Measurements from ENCODE around the gene PNMA1.
"Not testable (repeated sequence)": the region's sequence is repeated elsewhere in the genome, so short reads cannot be mapped to it uniquely, and the experiment has no call there.

The PNMA1 gene

DNA sequence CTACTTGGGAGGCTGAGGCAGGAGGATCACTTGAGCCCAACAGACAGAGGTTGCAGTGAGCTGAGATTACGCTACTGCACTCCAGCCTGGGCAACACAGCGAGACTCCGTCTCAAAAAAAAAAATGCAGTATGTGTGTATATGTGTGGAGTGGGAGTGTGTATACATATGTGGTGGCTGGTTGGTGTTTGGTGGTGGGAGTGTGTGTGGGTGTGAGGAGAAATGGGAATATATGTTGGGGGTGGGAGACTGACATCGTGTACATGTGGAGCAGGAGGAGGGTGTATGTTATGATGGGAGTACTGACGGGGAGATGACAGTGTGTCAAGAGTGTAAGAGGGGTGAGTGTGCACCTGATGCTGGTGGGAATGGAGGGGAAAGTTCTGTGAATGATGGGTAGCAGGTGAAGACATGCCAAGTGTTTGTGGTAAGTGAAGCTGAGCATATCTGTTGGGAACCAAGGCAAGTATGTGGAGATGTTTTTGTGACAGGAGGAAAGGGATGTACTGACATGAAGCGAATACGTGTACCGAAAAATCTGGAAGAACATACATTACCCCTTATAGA lies 4.2 kb downstream of the PNMA1 start:
- no peak overlapping the region for H3K4me3 ChIP-seq (ENCODE audit: low read length)
- H2AFZ ChIP-seq (ENCODE audit: low read depth, low read length): no peak overlapping the region
- H3K4me2 ChIP-seq (ENCODE audit: low read length): no peak overlapping the region
- 0 out of 2 replicates have a peak, but pooled peaks cover 5% of the 10 kb centered on the region for H3K4me1 ChIP-seq (ENCODE audit: low read length)
- H3K9me3 ChIP-seq (ENCODE audit: insufficient read depth, low read length): no peaks in the 10 kb centered on the region
- no peak overlapping the region for H3K9ac ChIP-seq (ENCODE audit: low read length)
- no peak overlapping the region for H3K27ac ChIP-seq (ENCODE audit: low read length)
- H4K20me1 ChIP-seq (ENCODE audit: insufficient read depth, low read length): peaks cover 16% of the 10 kb centered on the region
- H3K36me3 ChIP-seq (replicated peaks; ENCODE audit: low read depth, low read length): peaks cover 9% of the 10 kb centered on the region
- no peaks in the 10 kb centered on the region for H3K27me3 ChIP-seq (ENCODE audit: low read depth, low read length)
- H3K79me2 ChIP-seq (ENCODE audit: low read length): no peaks in the 10 kb centered on the region
- TF ChIP-seq, protein P1, sequence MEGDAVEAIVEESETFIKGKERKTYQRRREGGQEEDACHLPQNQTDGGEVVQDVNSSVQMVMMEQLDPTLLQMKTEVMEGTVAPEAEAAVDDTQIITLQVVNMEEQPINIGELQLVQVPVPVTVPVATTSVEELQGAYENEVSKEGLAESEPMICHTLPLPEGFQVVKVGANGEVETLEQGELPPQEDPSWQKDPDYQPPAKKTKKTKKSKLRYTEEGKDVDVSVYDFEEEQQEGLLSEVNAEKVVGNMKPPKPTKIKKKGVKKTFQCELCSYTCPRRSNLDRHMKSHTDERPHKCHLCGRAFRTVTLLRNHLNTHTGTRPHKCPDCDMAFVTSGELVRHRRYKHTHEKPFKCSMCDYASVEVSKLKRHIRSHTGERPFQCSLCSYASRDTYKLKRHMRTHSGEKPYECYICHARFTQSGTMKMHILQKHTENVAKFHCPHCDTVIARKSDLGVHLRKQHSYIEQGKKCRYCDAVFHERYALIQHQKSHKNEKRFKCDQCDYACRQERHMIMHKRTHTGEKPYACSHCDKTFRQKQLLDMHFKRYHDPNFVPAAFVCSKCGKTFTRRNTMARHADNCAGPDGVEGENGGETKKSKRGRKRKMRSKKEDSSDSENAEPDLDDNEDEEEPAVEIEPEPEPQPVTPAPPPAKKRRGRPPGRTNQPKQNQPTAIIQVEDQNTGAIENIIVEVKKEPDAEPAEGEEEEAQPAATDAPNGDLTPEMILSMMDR (IDR thresholded peaks at IDR 0.05; ENCODE audit: low read depth, low read length): no peak
- TF ChIP-seq EZH2phosphoT487 (IDR thresholded peaks at IDR 0.05; ENCODE audit: low read depth): no peak

DNA sequence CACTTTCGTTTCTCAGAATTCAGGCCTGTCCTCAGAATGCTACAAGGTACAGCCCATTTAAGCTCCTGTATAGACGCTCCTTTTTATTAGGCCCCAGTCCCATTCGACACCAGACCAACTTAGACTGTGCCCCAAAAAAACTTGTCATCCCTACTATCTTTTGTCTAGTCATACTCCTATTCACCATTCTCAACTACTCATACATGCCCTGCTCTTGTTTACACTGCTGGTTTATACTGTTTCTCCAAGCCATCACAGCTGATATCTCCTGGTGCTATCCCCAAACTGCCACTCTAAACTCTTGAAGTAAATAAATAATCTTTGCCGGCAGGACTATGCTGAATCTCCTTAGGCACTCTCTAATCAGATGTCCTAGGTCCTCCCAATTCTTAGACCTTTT lies 6.1 kb downstream of the PNMA1 start:
- not testable (repeated sequence) for H3K79me2 ChIP-seq (ENCODE audit: low read length); H3K4me1 ChIP-seq (ENCODE audit: low read length); H3K27me3 ChIP-seq (ENCODE audit: low read depth, low read length); H3K36me3 ChIP-seq (replicated peaks; ENCODE audit: low read depth, low read length); H3K4me2 ChIP-seq (ENCODE audit: low read length); H3K9me3 ChIP-seq (ENCODE audit: insufficient read depth, low read length); H3K9ac ChIP-seq (ENCODE audit: low read length); H4K20me1 ChIP-seq (ENCODE audit: insufficient read depth, low read length); H3K4me3 ChIP-seq (ENCODE audit: low read length); H3K27ac ChIP-seq (ENCODE audit: low read length); H2AFZ ChIP-seq (ENCODE audit: low read depth, low read length)

DNA sequence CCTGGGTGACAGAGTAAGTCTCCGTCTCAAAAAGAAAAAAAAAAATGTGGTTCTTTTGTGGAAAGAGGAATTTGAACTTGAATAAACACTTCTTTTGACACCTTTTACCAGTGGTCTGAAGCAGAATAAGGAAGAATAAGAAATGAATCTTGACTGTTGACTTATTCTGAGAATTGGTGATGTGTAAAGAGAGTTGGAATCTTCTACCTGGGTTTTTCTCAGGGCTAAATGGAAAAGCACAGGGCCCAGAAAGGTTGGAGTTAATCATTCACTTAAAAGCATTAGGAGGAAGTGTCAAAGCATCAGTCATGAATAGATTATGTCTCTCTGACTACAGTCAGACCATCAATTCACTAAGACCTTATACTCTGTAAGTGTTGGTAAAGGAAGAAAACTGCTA lies 13.9 kb downstream of the PNMA1 start:
- Histone ChIP-seq H3K4me3 (ENCODE audit: low read length) (no peak overlapping the region), H3K9ac (ENCODE audit: low read length) (no peak overlapping the region), H3K4me1 (ENCODE audit: low read length) (peaks cover 54% of the 10 kb centered on the region), H4K20me1 (ENCODE audit: insufficient read depth, low read length) (peaks cover 6% of the 10 kb centered on the region), H2AFZ (ENCODE audit: low read depth, low read length) (no peak overlapping the region), H3K4me2 (ENCODE audit: low read length) (peak overlapping the region; percentile 21; the same call in 1 of the 2 replicates), H3K27ac (ENCODE audit: low read length) (no peak overlapping the region; the same call in 1 of the 2 replicates), H3K79me2 (ENCODE audit: low read length) (no peaks in the 10 kb centered on the region), H3K27me3 (ENCODE audit: low read depth, low read length) (peaks cover 6% of the 10 kb centered on the region; the same call in 1 of the 2 replicates), H3K9me3 (ENCODE audit: insufficient read depth, low read length) (no peaks in the 10 kb centered on the region), H3K36me3 (replicated peaks; ENCODE audit: low read depth, low read length) (peaks cover 11% of the 10 kb centered on the region)
- no peak for TF ChIP-seq EZH2phosphoT487 (IDR thresholded peaks at IDR 0.05; ENCODE audit: low read depth)
- TF ChIP-seq, protein P1 (IDR thresholded peaks at IDR 0.05; ENCODE audit: low read depth, low read length): no peak

DNA sequence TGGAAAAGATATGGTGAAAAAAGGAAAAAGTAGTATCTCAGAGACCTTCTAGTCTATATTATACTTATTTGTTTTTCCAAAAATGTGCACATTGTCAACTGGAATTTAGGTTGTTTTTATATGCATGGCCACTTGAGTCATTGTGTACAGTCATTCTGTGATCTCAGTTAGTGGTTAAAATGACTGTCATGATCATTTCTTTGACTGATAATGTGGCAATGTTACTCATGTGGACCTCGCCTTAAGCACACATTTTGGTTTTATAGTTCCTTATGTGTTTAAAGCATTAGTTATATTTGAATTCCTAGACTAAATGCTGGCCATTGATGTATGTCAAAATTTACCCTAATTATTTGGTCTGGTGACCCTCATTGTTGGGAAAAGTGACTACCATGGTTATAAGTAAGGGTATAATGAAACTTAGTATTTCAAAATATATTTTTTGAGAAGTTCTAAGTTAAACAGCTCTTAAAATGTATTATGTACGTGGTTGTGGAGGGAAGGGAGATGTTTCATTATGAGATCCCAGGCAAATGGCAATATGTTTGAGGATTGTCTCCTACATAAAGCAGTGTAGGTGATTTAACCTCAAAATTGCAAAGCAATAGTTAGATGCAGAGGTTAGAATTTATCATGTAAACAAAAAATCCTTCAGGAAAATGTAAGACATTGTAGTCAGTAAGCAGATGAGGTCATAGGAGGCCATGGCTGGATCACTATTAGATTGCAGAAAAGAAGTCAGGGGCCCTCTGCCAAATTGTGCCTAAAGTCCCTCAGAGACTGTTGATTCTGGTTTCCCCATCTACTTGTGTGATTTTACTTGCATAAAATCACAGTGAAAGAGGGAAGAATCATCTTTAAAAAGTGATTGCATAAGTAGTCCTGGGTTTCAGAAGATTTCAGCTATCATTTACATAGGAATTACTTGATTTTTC lies 17.5 kb downstream of the PNMA1 start:
- TF ChIP-seq, protein P1 (IDR thresholded peaks at IDR 0.05; ENCODE audit: low read depth, low read length): no peak
- peak; percentile 90 for TF ChIP-seq EZH2phosphoT487 (IDR thresholded peaks at IDR 0.05; ENCODE audit: low read depth)
- H3K36me3 ChIP-seq (replicated peaks; ENCODE audit: low read depth, low read length): peaks cover 18% of the 10 kb centered on the region
- peaks cover 6% of the 10 kb centered on the region for H4K20me1 ChIP-seq (ENCODE audit: insufficient read depth, low read length)
- H3K4me3 ChIP-seq (ENCODE audit: low read length): peak overlapping the region; percentile 66
- no peaks in the 10 kb centered on the region for H3K79me2 ChIP-seq (ENCODE audit: low read length)
- H3K27me3 ChIP-seq (ENCODE audit: low read depth, low read length): peaks cover 15% of the 10 kb centered on the region
- peak overlapping the region; percentile 88 for H3K27ac ChIP-seq (ENCODE audit: low read length)
- H3K9ac ChIP-seq (ENCODE audit: low read length): peak overlapping the region; percentile 49; the same call in 1 of the 2 replicates
- H3K4me2 ChIP-seq (ENCODE audit: low read length): peak overlapping the region; percentile 89
- H2AFZ ChIP-seq (ENCODE audit: low read depth, low read length): no peak overlapping the region
- no peaks in the 10 kb centered on the region for H3K9me3 ChIP-seq (ENCODE audit: insufficient read depth, low read length)
- H3K4me1 ChIP-seq (ENCODE audit: low read length): peaks cover 57% of the 10 kb centered on the region

All from OCI-LY3 (cell line).